OCI-LY3 (cell line): ENCODE data around the gene FAM151A.

Experiments used
- H2AFZ ChIP-seq: fragments of 200-600, 300-600 bp; shearing (Covaris generic); 2 replicates; pipeline ENCODE4 v1.6.0; 2014; ENCODE audit warnings: antibody characterized with exemption, low read depth, low read length
- H3K27ac ChIP-seq: fragments of 200-600, 300-600 bp; sonication (generic); 2 replicates; pipeline ENCODE4 v1.5.1; 2014; ENCODE audit warnings: mild to moderate bottlenecking, low read length, moderate library complexity, mixed read lengths
- H3K27me3 ChIP-seq: fragments of 200-600, 300-600 bp; sonication (generic); 2 replicates; pipeline ENCODE4 v1.6.1; 2014; ENCODE audit warnings: low read depth, low read length, mixed read lengths
- H3K36me3 ChIP-seq: fragments of 200-600, 300-600 bp; sonication (generic); replicated peaks from 2 replicates; pipeline ENCODE3; 2014; ENCODE audit warnings: low read depth, low read length, mixed read lengths
- H3K4me1 ChIP-seq: fragments of 300-600, 200-600 bp; sonication (generic); 2 replicates; pipeline ENCODE4 v1.6.1; 2014; ENCODE audit warnings: low read length, mixed read lengths
- H3K4me2 ChIP-seq: fragments of 200-600, 300-600 bp; sonication (generic); 2 replicates; pipeline ENCODE4 v1.6.1; 2014; ENCODE audit warnings: low read length, mixed read lengths
- H3K4me3 ChIP-seq: fragments of 300-600, 200-600 bp; sonication (generic); 2 replicates; pipeline ENCODE4 v1.5.1; 2014; ENCODE audit warnings: antibody characterized with exemption, mild to moderate bottlenecking, low read length, moderate library complexity
- H3K79me2 ChIP-seq: fragments of 300-600, 200-600 bp; shearing (Covaris generic); 2 replicates; pipeline ENCODE4 v1.6.1; 2014; ENCODE audit warnings: mild to moderate bottlenecking, low read length, mixed read lengths
- H3K9ac ChIP-seq: fragments of 300-600, 200-600 bp; shearing (Covaris generic); 2 replicates; pipeline ENCODE4 v1.6.0; 2014; ENCODE audit warnings: mild to moderate bottlenecking, low read length, moderate library complexity
- H3K9me3 ChIP-seq: fragments of 200-600, 300-600 bp; shearing (Covaris generic); 2 replicates; pipeline ENCODE4 v1.6.1; 2014; ENCODE audit warnings: low read length, mixed read lengths; ENCODE audit not compliant: insufficient read depth
- H4K20me1 ChIP-seq: fragments of 200-600, 300-600 bp; sonication (generic); 2 replicates; pipeline ENCODE4 v1.6.1; 2016; ENCODE audit warnings: low read length, mixed read lengths; ENCODE audit not compliant: insufficient read depth
- CTCF ChIP-seq: fragments of 200-600, 300-600 bp; sonication (generic); IDR thresholded peaks from 2 replicates; pipeline ENCODE4 v1.5.1; 2014; ENCODE audit warnings: antibody characterized with exemption, low read length, low read depth
- EZH2phosphoT487 ChIP-seq: fragments of 200-600 bp; shearing (Covaris generic); IDR thresholded peaks from 2 replicates; pipeline ENCODE4 v1.6.1; 2018; ENCODE audit warnings: antibody characterized with exemption, mixed run types, low read depth

Gene FAM151A

GRCh38 chr1:54658164-54658913 lies 35.0 kb upstream of the FAM151A start:
- Histone ChIP-seq H3K27ac (no peak overlapping the region), H3K79me2 (no peaks in the 10 kb centered on the region), H3K36me3 (no peaks in the 10 kb centered on the region), H3K9ac (no peak overlapping the region), H3K27me3 (no peaks in the 10 kb centered on the region), H4K20me1 (no peaks in the 10 kb centered on the region), H3K4me3 (no peak overlapping the region), H3K4me1 (no peaks in the 10 kb centered on the region), H3K4me2 (no peak overlapping the region), H2AFZ (no peak overlapping the region), H3K9me3 (no peaks in the 10 kb centered on the region)
- TF ChIP-seq EZH2phosphoT487, result no peak

- no peaks in the 10 kb centered on the region for H3K4me1 ChIP-seq
- H3K27ac ChIP-seq, result no peak overlapping the region
- no peaks in the 10 kb centered on the region for H4K20me1 ChIP-seq
- no peak overlapping the region for H3K9ac ChIP-seq
- no peak for TF ChIP-seq CTCF
- TF ChIP-seq EZH2phosphoT487, result no peak
- no peaks in the 10 kb centered on the region for H3K36me3 ChIP-seq
- no peak overlapping the region for H3K4me3 ChIP-seq
- no peak overlapping the region for H2AFZ ChIP-seq
- 0 out of 2 replicates have a peak, but pooled peaks cover 14% of the 10 kb centered on the region for H3K27me3 ChIP-seq
- H3K9me3 ChIP-seq, result no peaks in the 10 kb centered on the region
- H3K4me2 ChIP-seq, result no peak overlapping the region
- H3K79me2 ChIP-seq, result no peaks in the 10 kb centered on the region
Measured at GRCh38 chr1:54653036-54653435, 29.7 kb upstream of the FAM151A start.

- Histone ChIP-seq H3K4me2 (no peak overlapping the region), H3K27ac (no peak overlapping the region), H3K9ac (no peak overlapping the region), H4K20me1 (no peaks in the 10 kb centered on the region), H2AFZ (no peak overlapping the region), H3K27me3 (0 out of 2 replicates have a peak, but pooled peaks cover 14% of the 10 kb centered on the region), H3K79me2 (no peaks in the 10 kb centered on the region), H3K4me3 (no peak overlapping the region), H3K36me3 (no peaks in the 10 kb centered on the region), H3K9me3 (no peaks in the 10 kb centered on the region), H3K4me1 (no peaks in the 10 kb centered on the region)
- TF ChIP-seq CTCF, result no peak
- TF ChIP-seq EZH2phosphoT487, result no peak
Measured at GRCh38 chr1:54652168-54652567, 28.8 kb upstream of the FAM151A start.

- no peak overlapping the region for H2AFZ ChIP-seq
- H3K27ac ChIP-seq, result no peak overlapping the region
- H3K27me3 ChIP-seq, result 0 out of 2 replicates have a peak, but pooled peaks cover 14% of the 10 kb centered on the region
- no peaks in the 10 kb centered on the region for H3K4me1 ChIP-seq
- no peaks in the 10 kb centered on the region for H3K36me3 ChIP-seq
- no peak overlapping the region for H3K4me3 ChIP-seq
- no peaks in the 10 kb centered on the region for H3K79me2 ChIP-seq
- no peaks in the 10 kb centered on the region for H4K20me1 ChIP-seq
- no peak overlapping the region for H3K4me2 ChIP-seq
- H3K9ac ChIP-seq, result no peak overlapping the region
- no peaks in the 10 kb centered on the region for H3K9me3 ChIP-seq
- TF ChIP-seq CTCF, result no peak
- no peak for TF ChIP-seq EZH2phosphoT487
Measured at GRCh38 chr1:54651608-54652007, 28.3 kb upstream of the FAM151A start.
